Measurements from ENCODE around the gene KIF26B. TPM values are rescaled to one million over a fixed set of nuclear protein-coding genes. Genes with fewer than 3 reads are reported as not detected.

The KIF26B gene
- total RNA-seq, 1 experiment from 2014 or later: 1.2 TPM

- Mint-ChIP-seq H3K36me3 (no peaks in the 10 kb centered on the region), H3K9me3 (peaks cover 10% of the 10 kb centered on the region; the same call in 1 of the 2 replicates), H3K4me3 (no peak overlapping the region), H3K27me3 (ENCODE audit: low read depth) (no peaks in the 10 kb centered on the region), H3K4me1 (no peaks in the 10 kb centered on the region), H3K27ac (no peak overlapping the region)
- ChIA-PET CTCF (no interaction called here), POLR2A (no interaction called here)
- TF ChIP-seq, protein P1, sequence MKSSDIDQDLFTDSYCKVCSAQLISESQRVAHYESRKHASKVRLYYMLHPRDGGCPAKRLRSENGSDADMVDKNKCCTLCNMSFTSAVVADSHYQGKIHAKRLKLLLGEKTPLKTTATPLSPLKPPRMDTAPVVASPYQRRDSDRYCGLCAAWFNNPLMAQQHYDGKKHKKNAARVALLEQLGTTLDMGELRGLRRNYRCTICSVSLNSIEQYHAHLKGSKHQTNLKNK (CRISPR knock-in tag; IDR thresholded peaks at IDR 0.05): no peak
- TF ChIP-seq MYBL2 (CRISPR knock-in tag; IDR thresholded peaks at IDR 0.05): no peak
- TF ChIP-seq ZNF263 (CRISPR knock-in tag; IDR thresholded peaks at IDR 0.05; ENCODE audit: low read depth): no peak
- no peak for TF ChIP-seq ZNF416 (CRISPR knock-in tag; IDR thresholded peaks at IDR 0.05)
- DNase-seq (ENCODE audit: low spot score) (no peak), ATAC-seq (no peak)
These were observed 281.6 kb downstream of the KIF26B start for GRCh38 chr1:245436407-245436806.

DNA sequence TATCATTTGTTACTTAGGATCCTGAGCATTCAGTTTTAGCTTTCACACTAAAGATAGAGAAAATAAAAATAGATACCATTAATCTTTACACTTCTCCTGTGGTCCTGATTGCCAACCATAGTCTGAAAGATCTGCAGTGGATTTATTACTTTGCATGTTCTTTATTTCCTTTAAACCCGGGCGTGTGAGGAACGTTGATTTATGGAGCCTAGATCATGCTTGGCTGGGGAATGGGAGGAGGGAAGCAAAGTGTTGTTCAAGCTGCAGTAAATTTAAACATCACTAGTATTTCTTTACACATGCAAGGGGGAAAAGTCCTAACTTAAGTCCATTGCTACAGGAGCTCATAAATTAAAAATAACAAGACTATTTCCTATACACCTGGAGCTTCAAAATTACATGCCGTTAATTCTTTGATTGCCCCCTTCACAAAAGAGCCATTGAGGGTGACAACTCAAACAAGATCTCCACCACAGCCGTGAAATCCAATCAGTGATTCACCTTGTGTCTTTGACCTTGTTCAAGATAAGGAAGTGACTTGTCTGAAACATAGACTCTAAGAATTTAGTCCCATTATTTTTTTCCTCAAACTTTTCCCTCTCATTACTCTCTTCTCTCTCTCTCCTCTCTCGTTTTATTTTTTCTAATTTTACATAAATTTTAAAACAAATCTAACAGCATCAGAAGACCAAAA is 282.7 kb downstream of the KIF26B start:
- Mint-ChIP-seq H3K9me3 (peaks cover 10% of the 10 kb centered on the region; the same call in 1 of the 2 replicates), H3K4me1 (no peaks in the 10 kb centered on the region), H3K27me3 (ENCODE audit: low read depth) (no peaks in the 10 kb centered on the region), H3K36me3 (no peaks in the 10 kb centered on the region), H3K4me3 (no peak overlapping the region), H3K27ac (no peak overlapping the region)
- no peak for DNase-seq (ENCODE audit: low spot score)
- POLR2A ChIA-PET: no interaction called here
- TF ChIP-seq TCF7 (CRISPR knock-in tag; IDR thresholded peaks at IDR 0.05; ENCODE audit: low read depth): no peak
- TF ChIP-seq, protein P2, sequence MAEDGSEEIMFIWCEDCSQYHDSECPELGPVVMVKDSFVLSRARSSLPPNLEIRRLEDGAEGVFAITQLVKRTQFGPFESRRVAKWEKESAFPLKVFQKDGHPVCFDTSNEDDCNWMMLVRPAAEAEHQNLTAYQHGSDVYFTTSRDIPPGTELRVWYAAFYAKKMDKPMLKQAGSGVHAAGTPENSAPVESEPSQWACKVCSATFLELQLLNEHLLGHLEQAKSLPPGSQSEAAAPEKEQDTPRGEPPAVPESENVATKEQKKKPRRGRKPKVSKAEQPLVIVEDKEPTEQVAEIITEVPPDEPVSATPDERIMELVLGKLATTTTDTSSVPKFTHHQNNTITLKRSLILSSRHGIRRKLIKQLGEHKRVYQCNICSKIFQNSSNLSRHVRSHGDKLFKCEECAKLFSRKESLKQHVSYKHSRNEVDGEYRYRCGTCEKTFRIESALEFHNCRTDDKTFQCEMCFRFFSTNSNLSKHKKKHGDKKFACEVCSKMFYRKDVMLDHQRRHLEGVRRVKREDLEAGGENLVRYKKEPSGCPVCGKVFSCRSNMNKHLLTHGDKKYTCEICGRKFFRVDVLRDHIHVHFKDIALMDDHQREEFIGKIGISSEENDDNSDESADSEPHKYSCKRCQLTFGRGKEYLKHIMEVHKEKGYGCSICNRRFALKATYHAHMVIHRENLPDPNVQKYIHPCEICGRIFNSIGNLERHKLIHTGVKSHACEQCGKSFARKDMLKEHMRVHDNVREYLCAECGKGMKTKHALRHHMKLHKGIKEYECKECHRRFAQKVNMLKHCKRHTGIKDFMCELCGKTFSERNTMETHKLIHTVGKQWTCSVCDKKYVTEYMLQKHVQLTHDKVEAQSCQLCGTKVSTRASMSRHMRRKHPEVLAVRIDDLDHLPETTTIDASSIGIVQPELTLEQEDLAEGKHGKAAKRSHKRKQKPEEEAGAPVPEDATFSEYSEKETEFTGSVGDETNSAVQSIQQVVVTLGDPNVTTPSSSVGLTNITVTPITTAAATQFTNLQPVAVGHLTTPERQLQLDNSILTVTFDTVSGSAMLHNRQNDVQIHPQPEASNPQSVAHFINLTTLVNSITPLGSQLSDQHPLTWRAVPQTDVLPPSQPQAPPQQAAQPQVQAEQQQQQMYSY (CRISPR knock-in tag; IDR thresholded peaks at IDR 0.05): no peak
- TF ChIP-seq, protein P1 (CRISPR knock-in tag; IDR thresholded peaks at IDR 0.05): no peak
- no peak for ATAC-seq
- CTCF ChIA-PET: no interaction called here

DNA sequence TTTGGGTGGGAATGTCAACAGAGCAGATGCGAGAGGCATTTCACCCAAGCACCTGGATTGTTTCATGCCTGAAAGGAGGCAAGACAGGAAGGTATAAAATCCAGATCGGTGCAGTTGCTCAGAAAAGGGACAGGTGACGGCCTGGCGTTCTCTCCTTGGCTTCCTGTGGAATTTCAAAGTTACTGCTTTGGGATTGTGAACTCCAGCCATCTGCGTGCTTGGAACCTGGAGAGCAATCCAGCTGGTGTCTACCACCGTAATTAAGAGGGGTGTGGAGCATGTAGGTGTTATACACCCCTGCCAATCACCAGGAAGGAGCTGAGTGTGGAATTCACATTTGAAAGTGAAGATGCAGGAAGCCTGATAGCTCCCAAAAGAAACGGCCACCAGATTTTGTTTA is 286.1 kb downstream of the KIF26B start:
- H3K27ac Mint-ChIP-seq: no peak overlapping the region
- ChIA-PET POLR2A (no interaction called here), CTCF (no interaction called here)
- ATAC-seq (no peak), DNase-seq (ENCODE audit: low spot score) (no peak)
- peaks cover 9% of the 10 kb centered on the region for H3K9me3 Mint-ChIP-seq
- H3K4me3 Mint-ChIP-seq: no peak overlapping the region
- no peaks in the 10 kb centered on the region for H3K36me3 Mint-ChIP-seq
- TF ChIP-seq, protein P3, sequence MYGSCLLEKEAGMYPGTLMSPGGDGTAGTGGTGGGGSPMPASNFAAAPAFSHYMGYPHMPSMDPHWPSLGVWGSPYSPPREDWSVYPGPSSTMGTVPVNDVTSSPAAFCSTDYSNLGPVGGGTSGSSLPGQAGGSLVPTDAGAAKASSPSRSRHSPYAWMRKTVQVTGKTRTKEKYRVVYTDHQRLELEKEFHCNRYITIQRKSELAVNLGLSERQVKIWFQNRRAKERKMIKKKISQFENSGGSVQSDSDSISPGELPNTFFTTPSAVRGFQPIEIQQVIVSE (CRISPR knock-in tag; IDR thresholded peaks at IDR 0.05; ENCODE audit: borderline replicate concordance): no peak
- TF ChIP-seq TP53 (CRISPR knock-in tag; IDR thresholded peaks at IDR 0.05) (no peak), IRF2 (CRISPR knock-in tag; IDR thresholded peaks at IDR 0.05; ENCODE audit: borderline replicate concordance, low read depth) (no peak), HMGA2 (CRISPR knock-in tag; IDR thresholded peaks at IDR 0.05) (no peak), SP1 (CRISPR knock-in tag; conservative IDR thresholded peaks at IDR 0.05) (no peak), CBFB (CRISPR knock-in tag; IDR thresholded peaks at IDR 0.05; ENCODE audit: low read depth) (no peak), JUN (CRISPR knock-in tag; IDR thresholded peaks at IDR 0.05) (no peak)
- TF ChIP-seq, protein P4, sequence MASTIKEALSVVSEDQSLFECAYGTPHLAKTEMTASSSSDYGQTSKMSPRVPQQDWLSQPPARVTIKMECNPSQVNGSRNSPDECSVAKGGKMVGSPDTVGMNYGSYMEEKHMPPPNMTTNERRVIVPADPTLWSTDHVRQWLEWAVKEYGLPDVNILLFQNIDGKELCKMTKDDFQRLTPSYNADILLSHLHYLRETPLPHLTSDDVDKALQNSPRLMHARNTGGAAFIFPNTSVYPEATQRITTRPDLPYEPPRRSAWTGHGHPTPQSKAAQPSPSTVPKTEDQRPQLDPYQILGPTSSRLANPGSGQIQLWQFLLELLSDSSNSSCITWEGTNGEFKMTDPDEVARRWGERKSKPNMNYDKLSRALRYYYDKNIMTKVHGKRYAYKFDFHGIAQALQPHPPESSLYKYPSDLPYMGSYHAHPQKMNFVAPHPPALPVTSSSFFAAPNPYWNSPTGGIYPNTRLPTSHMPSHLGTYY (CRISPR knock-in tag; IDR thresholded peaks at IDR 0.05): no peak
- TF ChIP-seq, protein P5, sequence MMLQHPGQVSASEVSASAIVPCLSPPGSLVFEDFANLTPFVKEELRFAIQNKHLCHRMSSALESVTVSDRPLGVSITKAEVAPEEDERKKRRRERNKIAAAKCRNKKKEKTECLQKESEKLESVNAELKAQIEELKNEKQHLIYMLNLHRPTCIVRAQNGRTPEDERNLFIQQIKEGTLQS (CRISPR knock-in tag; conservative IDR thresholded peaks at IDR 0.05): no peak
- TF ChIP-seq, protein P6, sequence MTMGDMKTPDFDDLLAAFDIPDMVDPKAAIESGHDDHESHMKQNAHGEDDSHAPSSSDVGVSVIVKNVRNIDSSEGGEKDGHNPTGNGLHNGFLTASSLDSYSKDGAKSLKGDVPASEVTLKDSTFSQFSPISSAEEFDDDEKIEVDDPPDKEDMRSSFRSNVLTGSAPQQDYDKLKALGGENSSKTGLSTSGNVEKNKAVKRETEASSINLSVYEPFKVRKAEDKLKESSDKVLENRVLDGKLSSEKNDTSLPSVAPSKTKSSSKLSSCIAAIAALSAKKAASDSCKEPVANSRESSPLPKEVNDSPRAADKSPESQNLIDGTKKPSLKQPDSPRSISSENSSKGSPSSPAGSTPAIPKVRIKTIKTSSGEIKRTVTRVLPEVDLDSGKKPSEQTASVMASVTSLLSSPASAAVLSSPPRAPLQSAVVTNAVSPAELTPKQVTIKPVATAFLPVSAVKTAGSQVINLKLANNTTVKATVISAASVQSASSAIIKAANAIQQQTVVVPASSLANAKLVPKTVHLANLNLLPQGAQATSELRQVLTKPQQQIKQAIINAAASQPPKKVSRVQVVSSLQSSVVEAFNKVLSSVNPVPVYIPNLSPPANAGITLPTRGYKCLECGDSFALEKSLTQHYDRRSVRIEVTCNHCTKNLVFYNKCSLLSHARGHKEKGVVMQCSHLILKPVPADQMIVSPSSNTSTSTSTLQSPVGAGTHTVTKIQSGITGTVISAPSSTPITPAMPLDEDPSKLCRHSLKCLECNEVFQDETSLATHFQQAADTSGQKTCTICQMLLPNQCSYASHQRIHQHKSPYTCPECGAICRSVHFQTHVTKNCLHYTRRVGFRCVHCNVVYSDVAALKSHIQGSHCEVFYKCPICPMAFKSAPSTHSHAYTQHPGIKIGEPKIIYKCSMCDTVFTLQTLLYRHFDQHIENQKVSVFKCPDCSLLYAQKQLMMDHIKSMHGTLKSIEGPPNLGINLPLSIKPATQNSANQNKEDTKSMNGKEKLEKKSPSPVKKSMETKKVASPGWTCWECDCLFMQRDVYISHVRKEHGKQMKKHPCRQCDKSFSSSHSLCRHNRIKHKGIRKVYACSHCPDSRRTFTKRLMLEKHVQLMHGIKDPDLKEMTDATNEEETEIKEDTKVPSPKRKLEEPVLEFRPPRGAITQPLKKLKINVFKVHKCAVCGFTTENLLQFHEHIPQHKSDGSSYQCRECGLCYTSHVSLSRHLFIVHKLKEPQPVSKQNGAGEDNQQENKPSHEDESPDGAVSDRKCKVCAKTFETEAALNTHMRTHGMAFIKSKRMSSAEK (CRISPR knock-in tag; IDR thresholded peaks at IDR 0.05; ENCODE audit: borderline replicate concordance): no peak
- H3K27me3 Mint-ChIP-seq (ENCODE audit: low read depth): no peaks in the 10 kb centered on the region
- H3K4me1 Mint-ChIP-seq: no peaks in the 10 kb centered on the region
